ENCODE results near the gene SLC1A2.

- no peak for TF ChIP-seq TARDBP (IDR thresholded peaks at IDR 0.05)
- no peak for TF ChIP-seq BHLHE40 (IDR thresholded peaks at IDR 0.05; ENCODE audit: borderline replicate concordance)
- TF ChIP-seq ARNT (IDR thresholded peaks at IDR 0.05) = no peak
- no peak for TF ChIP-seq SUZ12 (IDR thresholded peaks at IDR 0.05)
- no peak for TF ChIP-seq NFRKB (IDR thresholded peaks at IDR 0.05)
- TF ChIP-seq PKNOX1 (IDR thresholded peaks at IDR 0.05) = no peak
- TF ChIP-seq HDGF (IDR thresholded peaks at IDR 0.05; ENCODE audit: borderline replicate concordance) = no peak
Measured at GRCh38 chr11:35311331-35311730, 108.0 kb downstream of the SLC1A2 start.

Measured in HEK293T (cell line).